HEK293T (cell line): ENCODE data around the gene TPD52L1.

Experiments
- BHLHE40 ChIP-seq: fragments of 450-650 bp; IDR thresholded peaks from 2 replicates; pipeline ENCODE4 v1.6.1; 2016; ENCODE audit warnings: mild to moderate bottlenecking, moderate library complexity, borderline replicate concordance
- FOXM1 ChIP-seq: fragments of 450-650 bp; IDR thresholded peaks from 2 replicates; pipeline ENCODE4 v1.6.1; 2017; ENCODE audit warnings: mild to moderate bottlenecking, borderline replicate concordance
- LEF1 ChIP-seq: fragments of 450-650 bp; IDR thresholded peaks from 2 replicates; pipeline ENCODE4 v1.6.1; 2017; ENCODE audit warnings: mild to moderate bottlenecking, borderline replicate concordance
- NFRKB ChIP-seq: fragments of 450-650 bp; IDR thresholded peaks from 2 replicates; pipeline ENCODE4 v1.6.1; 2016; ENCODE audit warnings: mild to moderate bottlenecking, moderate library complexity
- PKNOX1 ChIP-seq: fragments of 450-650 bp; IDR thresholded peaks from 2 replicates; pipeline ENCODE4 v1.6.1; 2016
- SP1 ChIP-seq: fragments of 450-650 bp; IDR thresholded peaks from 2 replicates; pipeline ENCODE4 v1.6.1; 2017
- SUZ12 ChIP-seq: fragments of 450-650 bp; IDR thresholded peaks from 2 replicates; pipeline ENCODE4 v1.6.1; 2016; ENCODE audit warnings: mild to moderate bottlenecking

DNA sequence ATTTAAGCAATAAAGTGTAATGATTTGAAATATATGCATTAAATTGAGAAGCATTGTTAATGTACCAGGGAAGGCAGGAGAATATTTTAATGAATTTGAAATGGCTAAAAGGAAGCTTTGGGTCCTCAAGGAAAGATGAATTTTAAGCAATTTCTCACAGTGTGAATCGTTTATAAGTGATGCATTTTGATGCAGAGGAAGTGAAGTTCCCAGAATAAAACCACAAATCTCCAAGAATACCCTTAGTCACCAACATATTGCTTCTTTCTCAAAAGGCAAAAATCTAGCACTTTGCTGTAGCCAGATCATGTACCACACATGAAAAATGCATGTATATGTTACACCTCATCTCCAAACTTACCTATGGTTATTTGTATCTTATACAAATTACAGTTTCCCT, 11.7 kb downstream of the TPD52L1 start:
- TF ChIP-seq LEF1 (no peak), FOXM1 (no peak), NFRKB (no peak), SUZ12 (no peak), PKNOX1 (no peak), BHLHE40 (no peak), SP1 (no peak)
